Adipose tissue (tissue), 3 donors: Measurements from ENCODE around the gene RAB27B. TPM values are rescaled to one million over a fixed set of nuclear protein-coding genes. Genes with fewer than 3 reads are reported as not detected.
"Not testable (repeated sequence)": the region's sequence is repeated elsewhere in the genome, so short reads cannot be mapped to it uniquely, and the experiment has no call there.

Experiments used
- H3K27ac ChIP-seq: one replicate; pipeline ENCODE4 v1.5.1; 2013; ENCODE audit warnings: low read depth, low read length
- WGBS, 3 donors: extraction: QIAGEN DNeasy Blood & Tissue Kit; methylation state at CpG; one replicate each; pipeline ENCODE4 v1.1.7; 2013; 5-methylcytosine and 5-hydroxymethylcytosine counted together
- polyA plus RNA-seq, 3 donors: library from polyadenylated mRNA; stranded (reverse); fragments of 200-250 nt; gene quantifications; one replicate each; pipeline ENCODE4 v1.2.3, GENCODE V29; 2013
- donor health status: healthy with polysubstance abuse.
- donor health status: Bipolar disorder and iron deficiency.
- donor health status: healthy.

RAB27B gene, protein sequence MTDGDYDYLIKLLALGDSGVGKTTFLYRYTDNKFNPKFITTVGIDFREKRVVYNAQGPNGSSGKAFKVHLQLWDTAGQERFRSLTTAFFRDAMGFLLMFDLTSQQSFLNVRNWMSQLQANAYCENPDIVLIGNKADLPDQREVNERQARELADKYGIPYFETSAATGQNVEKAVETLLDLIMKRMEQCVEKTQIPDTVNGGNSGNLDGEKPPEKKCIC
- polyA plus RNA-seq, result 1 to 10 TPM in 2 of 3 donors, under 1 TPM in 1; 0.92 to 1.2 (median 1.0) TPM

DNA sequence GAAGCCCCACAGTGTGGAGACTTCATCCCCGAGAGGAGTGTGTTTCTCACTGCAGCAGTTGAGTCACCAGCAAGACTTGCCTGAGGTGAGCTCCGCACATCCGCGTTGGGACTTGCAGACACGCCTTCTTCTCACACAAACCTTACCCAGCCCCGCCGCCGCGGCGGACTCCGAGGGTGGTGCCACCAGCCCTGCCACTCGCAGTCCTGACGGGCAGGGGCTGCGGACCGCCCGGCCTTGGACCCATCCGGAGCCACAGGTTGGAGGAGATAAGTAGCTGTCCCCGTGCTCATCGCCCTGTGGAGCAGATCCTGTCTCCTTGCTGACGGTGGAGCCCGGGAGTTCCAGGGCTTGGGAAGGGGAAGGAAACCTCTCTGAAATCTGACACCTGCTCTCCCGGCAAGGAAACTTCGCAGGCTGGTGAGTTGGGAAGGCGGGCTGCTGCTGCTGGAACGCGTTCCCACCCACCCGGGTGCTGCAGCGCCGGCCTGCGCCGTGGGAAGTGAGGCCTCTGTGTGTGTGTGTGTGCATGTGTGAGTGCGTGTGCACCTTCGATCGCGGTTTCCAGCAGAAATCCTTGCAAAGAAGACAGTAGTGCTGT, at the start of gene RAB27B:
Gene RAB27B (plus strand): TSS at position 197 of the 601 bp plus-strand sequence. CDS start 49,109 bp downstream, outside the sequence.
- 0 to 1% (median 0%) methylated on average over 35 of the region's 35 CpGs for WGBS, 3 donors
- no peak within 1 kb of the TSS for H3K27ac ChIP-seq

DNA sequence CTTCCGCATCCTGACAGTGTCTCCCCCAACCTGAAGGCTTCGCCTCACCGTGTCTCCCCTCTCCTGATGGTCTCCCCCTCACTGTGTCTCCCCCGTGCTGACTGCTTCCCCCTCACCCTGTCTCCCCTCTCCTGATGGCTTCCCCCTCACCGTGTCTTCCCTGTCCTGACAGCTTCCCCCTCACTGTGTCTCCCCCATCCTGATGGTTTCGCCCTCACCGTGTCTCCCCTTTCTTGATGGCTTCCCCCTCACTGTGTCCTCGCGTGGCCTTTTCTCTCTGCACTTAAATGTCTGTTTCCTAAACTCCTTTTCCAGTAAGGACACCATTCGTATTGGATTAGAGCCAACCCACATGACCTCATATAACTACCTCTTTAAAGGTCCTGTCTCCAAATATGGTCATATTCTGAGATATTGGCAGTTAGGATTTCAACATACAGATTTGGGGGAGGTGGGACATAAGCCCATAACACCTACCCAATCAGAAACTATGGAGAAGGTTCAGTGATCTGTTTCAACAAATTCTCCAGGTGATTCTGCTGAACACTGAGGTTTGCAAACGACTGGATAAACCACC, 47.9 kb upstream of the RAB27B start:
- H3K27ac ChIP-seq, result no peak overlapping the region
- WGBS, 3 donors, result 80 to 87% (median 80%) methylated on average over 11 of the region's 11 CpGs

DNA sequence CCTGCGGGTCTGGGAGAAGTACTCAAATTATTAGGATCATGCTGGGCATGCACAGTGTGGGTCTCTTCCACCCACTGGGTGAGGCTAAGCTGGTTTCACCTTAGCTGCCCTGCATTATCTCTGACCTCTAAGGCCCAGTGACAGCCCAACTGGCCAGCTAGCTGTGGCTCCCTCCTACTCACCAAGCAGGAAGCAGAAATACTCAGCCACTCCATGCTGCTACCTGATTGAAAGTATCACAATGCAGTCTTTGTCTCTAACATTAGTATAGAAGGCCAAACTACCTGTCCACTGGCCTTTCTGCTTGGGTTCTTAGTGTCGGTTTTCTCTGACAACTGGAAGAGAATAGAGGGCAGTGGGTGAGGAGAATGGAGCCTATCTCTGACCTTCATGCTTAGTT, 47.3 kb upstream of the RAB27B start:
- WGBS, 3 donors, result 79 to 98% (median 93%) methylated on average over 2 of the region's 2 CpGs
- no peak overlapping the region for H3K27ac ChIP-seq

DNA sequence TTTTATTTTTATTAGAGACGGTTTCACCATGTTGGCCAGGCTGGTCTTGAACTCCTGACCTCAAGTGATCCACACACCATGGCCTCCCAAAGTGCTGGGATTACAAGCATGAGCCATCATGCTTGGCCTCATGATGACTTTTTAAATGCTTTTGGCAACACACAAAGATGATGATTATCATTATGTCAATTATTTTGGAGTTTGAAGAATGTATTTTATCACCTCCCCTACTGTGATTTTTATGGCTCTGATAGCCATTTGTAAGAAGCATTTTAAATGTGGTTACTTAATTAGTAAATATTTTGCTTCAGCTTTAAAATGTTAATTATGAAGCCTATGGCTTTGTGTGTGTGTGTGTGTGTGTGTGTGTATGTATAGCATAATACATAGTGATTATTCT, 45.1 kb upstream of the RAB27B start:
- WGBS, 3 donors, result 68 to 93% (median 88%) methylated on average over 1 of the region's 1 CpG
- no peak overlapping the region for H3K27ac ChIP-seq

DNA sequence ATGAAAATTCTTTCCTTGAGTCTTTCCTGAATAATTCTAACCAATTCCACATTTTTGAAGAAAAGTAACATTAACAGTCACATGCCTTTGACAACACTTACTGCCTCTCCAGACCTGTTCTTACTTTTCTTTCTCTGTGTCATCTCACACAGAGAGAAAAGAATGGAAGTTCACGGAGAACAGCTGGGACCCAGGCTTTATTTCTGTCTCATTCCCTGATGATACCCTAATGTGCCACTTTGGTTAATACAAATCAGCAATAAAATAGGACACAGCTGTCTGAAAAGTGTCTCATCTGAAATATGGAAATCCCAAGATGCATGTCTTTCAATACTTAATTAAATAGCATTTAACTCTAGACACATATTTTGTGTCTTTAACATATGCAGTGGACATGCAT, 42.1 kb upstream of the RAB27B start:
- WGBS, 3 donors, result 89 to 100% (median 98%) methylated on average over 1 of the region's 1 CpG
- no peak overlapping the region for H3K27ac ChIP-seq

DNA sequence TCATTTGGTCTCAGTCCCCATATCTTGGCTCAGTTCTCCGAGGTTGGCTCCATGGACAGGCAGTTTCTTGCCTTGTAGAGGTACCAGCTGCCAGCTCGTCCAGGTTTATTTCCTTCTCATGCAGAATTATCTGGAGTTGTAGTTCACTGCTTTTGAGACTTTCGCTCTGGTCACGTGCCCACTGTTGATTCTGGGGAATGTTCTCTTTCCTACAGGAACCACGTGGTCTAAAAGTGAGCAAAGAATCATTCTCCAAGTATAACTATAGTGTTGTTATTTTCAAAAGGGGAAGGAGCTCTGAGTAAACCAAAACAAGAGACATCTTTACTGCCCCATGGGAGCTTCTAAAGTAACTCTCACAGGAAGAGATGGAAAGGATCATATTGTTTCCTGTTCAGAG, 41.2 kb upstream of the RAB27B start:
- H3K27ac ChIP-seq, result no peak overlapping the region
- WGBS, 3 donors, result 37 to 47% (median 38%) methylated on average over 5 of the region's 5 CpGs

DNA sequence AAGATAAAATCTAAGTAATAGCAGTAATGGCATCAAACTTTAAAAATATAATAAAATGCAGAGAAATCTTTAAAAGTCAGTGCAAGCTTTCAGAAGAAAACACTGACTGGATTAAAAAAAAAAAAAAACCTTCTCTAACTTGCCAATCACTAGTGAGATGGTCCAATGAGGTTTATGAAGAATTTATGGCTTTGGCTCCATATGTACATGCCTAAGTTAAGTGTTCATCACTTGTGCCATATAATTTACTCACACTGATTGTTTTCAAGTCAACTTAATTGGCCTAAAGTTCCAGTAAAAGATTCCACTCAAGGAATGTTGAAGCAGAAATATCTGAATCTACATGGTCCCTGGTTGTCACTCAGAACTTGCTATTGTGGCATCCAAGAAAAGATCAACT, 40.7 kb upstream of the RAB27B start:
- H3K27ac ChIP-seq, result no peak overlapping the region

DNA sequence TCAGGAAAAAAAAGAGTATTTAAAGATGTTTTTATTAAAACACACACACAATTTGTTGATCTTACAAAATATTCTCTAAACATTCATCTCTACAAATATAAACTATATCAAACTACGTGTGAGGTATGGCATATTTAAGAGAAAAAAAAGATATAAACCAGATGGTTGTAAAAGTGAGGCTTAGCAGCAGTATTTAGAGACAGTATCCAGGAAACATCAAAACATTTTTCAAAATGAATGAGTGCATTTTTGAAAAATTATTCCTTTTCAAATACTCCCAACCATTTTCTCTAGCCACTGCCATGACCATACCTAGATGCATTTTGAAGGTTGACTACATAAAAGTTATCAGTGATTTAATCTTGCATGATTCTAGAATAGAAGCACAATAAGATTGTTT, 38.2 kb upstream of the RAB27B start:
- no peak overlapping the region for H3K27ac ChIP-seq
- 63 to 72% (median 63%) methylated on average over 1 of the region's 1 CpG for WGBS, 3 donors

DNA sequence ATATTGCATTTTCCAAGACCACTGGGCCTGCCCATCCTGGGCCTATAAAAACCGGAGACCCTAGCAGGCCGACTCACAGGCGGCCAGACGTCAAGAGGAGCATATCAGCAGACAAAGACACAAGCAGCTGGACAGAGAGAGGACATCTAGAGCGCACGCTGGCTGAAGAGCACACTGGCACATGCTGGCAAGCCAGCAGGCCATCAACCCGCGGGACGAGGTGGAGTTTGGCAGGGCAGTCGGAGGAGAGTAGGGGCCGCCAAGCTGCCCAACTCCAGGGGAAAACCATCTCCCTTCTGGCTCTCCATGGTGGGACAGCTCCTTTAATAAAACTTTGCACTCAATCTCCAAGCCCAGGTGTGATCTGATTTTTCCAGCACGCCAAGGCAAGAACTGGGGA, 36.6 kb upstream of the RAB27B start:
- WGBS, 3 donors, result 94 to 97% (median 96%) methylated on average over 12 of the region's 12 CpGs
- no peak overlapping the region for H3K27ac ChIP-seq

DNA sequence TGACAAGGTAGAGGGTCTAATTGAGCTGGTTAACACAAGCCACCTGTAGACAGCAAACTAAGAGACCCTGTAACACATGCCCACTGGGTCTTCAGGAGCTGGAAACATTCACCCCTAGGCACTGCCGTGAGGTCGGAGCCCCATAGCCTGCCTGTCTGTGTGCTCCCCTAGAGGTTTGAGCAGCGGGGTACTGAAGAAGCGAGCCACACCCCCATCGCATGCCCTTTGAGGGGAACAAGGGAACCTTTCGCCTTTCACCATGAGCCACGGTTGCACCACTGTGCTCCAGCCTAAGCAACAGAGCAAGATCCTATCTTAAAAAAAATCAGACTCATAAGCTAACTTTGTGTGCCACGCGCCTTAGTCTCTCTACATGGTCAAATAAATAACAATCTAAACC, 36.2 kb upstream of the RAB27B start:
- WGBS, 3 donors, result 95 to 96% (median 95%) methylated on average over 9 of the region's 9 CpGs
- H3K27ac ChIP-seq, result no peak overlapping the region

DNA sequence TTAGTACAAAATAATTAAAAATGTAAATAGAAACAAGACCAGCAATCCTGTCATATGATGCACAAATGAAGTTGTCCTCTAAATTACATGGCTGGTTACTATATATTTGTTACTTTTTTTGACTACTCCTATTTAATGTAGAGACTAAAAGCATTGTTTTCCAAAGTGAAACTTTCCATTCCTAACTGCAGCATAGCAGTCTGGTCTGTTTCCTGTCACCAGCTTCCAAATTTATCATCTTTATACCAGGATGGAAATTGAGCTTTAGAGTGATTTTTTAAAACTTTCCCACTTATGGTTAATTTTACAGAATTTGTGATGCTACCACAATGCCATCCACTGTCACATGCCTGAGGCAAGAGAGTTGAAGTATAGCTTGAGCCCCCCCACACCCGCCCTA, 33.5 kb upstream of the RAB27B start:
- WGBS, 3 donors, result 91 to 94% (median 91%) methylated on average over 1 of the region's 1 CpG
- no peak overlapping the region for H3K27ac ChIP-seq

DNA sequence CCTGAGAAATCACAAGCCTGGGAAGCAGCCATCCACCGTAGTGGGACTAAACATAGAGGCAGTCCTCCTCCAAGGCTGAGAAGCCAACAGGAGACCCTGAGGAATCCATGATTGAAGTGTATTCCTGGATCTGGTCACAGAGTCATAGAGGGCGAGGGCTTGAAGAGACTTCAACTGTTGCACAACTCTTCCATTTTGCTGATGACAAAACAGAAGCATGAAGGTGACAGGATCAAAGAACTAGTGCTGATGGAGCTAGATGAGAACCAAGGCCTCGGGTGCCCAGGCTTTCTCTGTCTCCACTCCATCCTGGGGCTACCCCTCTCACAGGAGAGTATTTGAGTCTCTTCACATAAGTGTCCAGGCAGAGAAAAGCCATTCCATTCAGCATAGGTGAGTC, 30.1 kb upstream of the RAB27B start:
- no peak overlapping the region for H3K27ac ChIP-seq
- WGBS, 3 donors, result 82 to 90% (median 82%) methylated on average over 3 of the region's 3 CpGs

DNA sequence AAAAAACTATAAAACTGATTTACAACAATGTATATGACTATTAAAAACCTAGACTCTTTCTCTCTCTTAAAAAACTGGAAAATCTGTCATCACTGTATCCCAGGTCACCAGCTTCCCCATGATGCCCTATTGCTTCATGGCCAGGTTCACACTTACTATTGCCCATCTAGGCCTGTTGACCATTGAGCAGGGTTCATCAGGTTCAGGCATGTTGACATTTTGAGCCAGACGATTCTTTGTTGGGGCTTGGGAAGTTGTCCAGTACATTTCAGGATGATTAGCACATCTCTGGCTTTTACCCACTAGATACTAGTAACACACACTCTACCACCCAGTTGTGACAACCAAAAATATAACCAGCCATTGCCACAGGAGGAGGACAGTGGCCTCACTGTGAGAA, 26.9 kb upstream of the RAB27B start:
- no peak overlapping the region for H3K27ac ChIP-seq
- WGBS, 3 donors, result 42 to 83% (median 76%) methylated on average over 1 of the region's 1 CpG

DNA sequence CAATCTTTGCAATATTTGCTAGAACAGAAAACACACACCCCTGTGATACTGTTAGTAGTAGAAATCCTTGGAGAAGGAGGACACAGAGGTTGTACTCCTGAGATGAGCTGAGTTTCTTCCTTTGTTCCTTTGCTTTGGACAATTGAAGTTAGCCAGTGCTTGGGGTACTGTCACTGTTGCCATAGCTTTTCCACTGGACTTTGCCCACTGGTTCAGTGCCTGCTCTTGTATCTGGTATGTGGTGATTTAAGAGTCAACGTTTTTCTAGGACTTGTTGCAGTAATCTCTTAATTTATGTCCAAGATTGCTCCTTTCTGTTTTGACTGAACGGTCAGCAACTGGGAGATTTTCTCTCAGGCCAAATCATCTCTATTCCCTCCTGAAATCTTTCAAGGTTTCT, 26.1 kb upstream of the RAB27B start:
- 38 to 66% (median 56%) methylated on average over 2 of the region's 2 CpGs for WGBS, 3 donors

DNA sequence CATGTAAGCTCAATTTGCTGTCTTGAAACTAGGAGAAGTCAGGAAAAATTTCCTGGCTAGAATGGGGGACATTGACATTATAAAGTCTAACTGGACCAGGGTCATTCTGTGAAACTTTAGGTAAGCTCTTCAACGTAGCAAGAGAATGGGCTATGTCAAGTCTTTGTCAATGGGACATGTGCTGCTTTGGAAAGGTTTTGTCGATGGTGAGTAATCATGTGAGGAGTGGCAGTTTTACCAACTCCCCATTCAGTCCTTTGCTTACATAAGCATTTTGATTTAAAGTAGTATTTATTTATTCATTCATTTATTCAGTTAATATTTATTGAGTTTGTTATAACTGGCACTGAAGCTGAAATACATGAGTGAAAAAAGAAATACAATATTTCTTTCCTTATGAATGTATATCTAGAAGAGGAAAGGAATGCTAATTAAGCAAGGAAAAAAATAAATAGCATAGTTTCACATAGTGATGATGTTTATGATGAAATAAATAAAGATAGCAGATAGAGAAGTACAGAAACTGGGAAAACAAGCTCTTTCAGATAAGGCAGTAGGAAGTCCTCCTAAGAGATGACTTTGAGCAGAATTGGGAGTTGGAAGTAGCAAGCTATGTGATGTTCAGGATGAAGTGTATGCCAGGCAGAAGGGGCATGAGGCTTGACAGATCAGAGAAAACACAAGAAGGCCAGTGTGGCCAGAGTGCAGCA, 25.4 kb upstream of the RAB27B start:
- WGBS, 3 donors, result 81 to 85% (median 81%) methylated on average over 2 of the region's 2 CpGs
- H3K27ac ChIP-seq, result no peak overlapping the region

More for the DNA sequence above, 26.1 kb upstream of the RAB27B start:
- no peak overlapping the region for H3K27ac ChIP-seq

DNA sequence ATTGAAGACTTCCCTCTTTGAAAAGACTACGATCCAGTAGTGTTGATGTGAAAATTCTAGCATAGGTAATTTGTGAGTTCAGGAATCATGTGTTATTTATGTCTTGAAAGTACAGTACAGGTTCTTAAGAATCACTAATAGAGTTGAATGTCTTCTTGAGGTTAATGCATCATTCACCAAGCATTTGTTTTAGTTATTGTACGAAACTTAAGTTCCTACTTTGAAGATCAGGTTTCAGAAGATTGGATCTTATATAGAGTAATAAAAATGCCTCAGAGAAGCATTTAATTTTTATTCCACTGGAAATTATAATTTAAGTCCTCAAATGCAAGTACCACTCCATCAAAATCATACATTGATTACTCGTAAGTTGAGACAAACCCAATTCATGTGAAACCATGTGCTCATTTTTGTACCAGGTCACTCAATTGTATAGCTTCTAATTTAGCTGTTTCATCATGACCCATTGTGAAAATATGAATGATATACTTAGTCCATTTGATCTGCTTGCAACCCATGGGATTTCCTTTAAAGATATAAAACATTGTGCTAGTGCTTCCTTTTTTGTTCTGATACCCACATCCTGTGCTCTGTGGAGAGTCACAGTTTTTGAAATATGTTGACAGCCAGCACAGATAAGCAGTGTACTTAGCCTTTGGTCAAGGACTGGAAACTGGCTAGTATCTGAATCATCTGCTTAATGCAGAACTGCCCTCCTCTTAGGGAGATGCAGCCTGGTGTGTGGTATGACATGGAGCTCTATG, 22.5 kb upstream of the RAB27B start:
- 47 to 86% (median 56%) methylated on average over 3 of the region's 3 CpGs for WGBS, 3 donors
- no peak overlapping the region for H3K27ac ChIP-seq

DNA sequence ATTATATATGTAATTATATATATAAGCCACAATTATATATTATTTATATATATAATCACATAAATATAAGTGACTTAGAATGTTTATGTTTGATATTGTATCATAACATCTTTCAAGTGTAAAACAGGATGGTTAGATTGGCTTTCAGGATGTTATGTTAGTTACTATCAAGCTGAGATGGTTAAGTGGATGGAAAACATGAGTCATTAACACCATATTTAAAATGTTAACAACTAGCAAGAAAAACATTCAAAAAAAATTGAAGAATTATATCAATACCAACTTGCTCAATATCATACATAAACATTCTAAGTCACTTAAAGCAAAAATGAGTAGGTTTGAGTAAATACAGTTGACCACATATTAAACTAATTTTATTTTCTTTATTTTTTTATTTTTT, 21.8 kb upstream of the RAB27B start:
- H3K27ac ChIP-seq, result no peak overlapping the region

DNA sequence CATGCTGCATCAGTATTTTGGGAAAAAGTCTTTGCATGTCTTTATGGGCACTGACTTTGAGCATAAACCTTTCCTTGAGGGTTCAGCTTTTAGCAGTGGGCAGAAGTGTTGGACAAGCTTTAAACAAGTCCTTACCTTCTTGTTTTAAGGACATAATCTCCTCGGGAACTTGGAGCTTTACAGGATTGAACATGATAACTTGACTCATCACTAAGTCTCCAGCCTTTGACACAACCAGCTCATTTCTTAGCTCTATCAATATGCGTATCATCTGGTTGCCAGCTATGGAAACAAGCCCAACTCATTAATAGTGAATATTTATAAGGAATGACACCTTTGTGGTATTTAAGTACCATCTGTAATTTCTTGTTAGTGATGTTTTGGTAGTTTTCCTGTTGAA, 21.0 kb upstream of the RAB27B start:
- H3K27ac ChIP-seq, result no peak overlapping the region
- WGBS, 3 donors, result 94 to 95% (median 94%) methylated on average over 2 of the region's 2 CpGs

DNA sequence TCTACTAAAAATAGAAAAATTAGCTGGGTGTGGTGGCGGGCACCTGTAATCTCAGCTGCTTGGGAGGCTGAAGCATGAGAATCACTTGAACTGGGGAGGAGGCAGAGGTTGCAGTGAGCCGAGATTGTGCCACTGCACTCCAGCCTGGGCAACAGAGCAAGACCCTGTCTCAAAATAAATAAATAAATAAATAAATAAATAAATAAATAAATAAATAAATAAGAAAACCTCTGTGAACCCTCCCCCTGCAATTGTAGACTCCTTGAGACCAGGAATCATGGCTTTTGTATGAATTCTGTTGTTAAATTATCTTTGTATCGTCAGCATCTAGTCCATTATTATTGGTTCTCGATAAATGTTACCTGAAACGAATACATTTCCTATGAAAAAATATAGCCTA, 17.6 kb upstream of the RAB27B start:
- H3K27ac ChIP-seq, result not testable (repeated sequence)
- WGBS, 3 donors, result 95 to 97% (median 95%) methylated on average over 5 of the region's 5 CpGs
